ENCODE results near the gene STK40. TPM values are rescaled to one million over a fixed set of nuclear protein-coding genes. Genes with fewer than 3 reads are reported as not detected.

The STK40 gene
- total and polyA plus RNA-seq, 2 experiments from 2014 or later: 8.1 to 20.2 TPM

- H2AFZ ChIP-seq: peak overlapping the region; percentile 95
Observed at GRCh38 chr1:36400825-36401601, 15.3 kb upstream of the STK40 start.

More at GRCh38 chr1:36400825-36401601, 15.3 kb upstream of the STK40 start:
- H3K27me3 ChIP-seq (ENCODE audit: insufficient read depth): no peaks in the 10 kb centered on the region
- no peaks in the 10 kb centered on the region for H3K9me2 ChIP-seq (ENCODE audit: insufficient read depth)
- Mint-ChIP-seq H3K27ac (no peak overlapping the region), H3K4me1 (peaks cover 9% of the 10 kb centered on the region), H3K36me3 (ENCODE audit: low read depth) (no peaks in the 10 kb centered on the region), H3K27me3 (ENCODE audit: insufficient read depth, low read depth, poor library complexity) (peaks cover 14% of the 10 kb centered on the region), H3K4me3 (peak overlapping the region; percentile 56), H3K9me3 (0 out of 3 replicates have a peak, but pooled peaks cover 4% of the 10 kb centered on the region)
- H3K79me2 ChIP-seq (replicated peaks; ENCODE audit: insufficient read depth): peaks cover 7% of the 10 kb centered on the region; the same call in 1 of the 2 replicates
- DNase-seq (ENCODE audit: low spot score) (peak; percentile 87), ATAC-seq (peak; percentile 66)
- TF ChIP-seq EZH2phosphoT487 (IDR thresholded peaks at IDR 0.05; ENCODE audit: unreplicated experiment) (no peak), CREB1 (CRISPR knock-in tag; IDR thresholded peaks at IDR 0.05; ENCODE audit: low read depth) (no peak), ZNF462 (CRISPR knock-in tag; IDR thresholded peaks at IDR 0.05) (no peak), JUNB (IDR thresholded peaks at IDR 0.05; ENCODE audit: unreplicated experiment) (no peak), ZNF114 (CRISPR knock-in tag; IDR thresholded peaks at IDR 0.05) (no peak)
- H3F3A ChIP-seq (replicated peaks; ENCODE audit: low read depth): no peaks in the 10 kb centered on the region; the same call in 1 of the 2 replicates
- H3K36me3 ChIP-seq (ENCODE audit: insufficient read depth): no peaks in the 10 kb centered on the region
- peaks cover 8% of the 10 kb centered on the region for H3K4me1 ChIP-seq (ENCODE audit: insufficient read depth)
- 0 out of 2 replicates have a peak overlapping the region, but pooled peaks have one; percentile 31 for H3K4me3 ChIP-seq
- 0 out of 2 replicates have a peak overlapping the region, but pooled peaks have one; percentile 63 for H3K27ac ChIP-seq (ENCODE audit: low read depth)
- H3K4me2 ChIP-seq: peak overlapping the region; percentile 69
- no peaks in the 10 kb centered on the region for H4K20me1 ChIP-seq (replicated peaks; ENCODE audit: insufficient read depth)
